Globus pallidus (tissue), 1 donor: ENCODE data around the gene CELSR1.

Source experiments
- DNase-seq: peaks from one replicate; pipeline ENCODE4 v3.0.0-alpha.2; 2015; ENCODE audit warnings: low spot score

Gene CELSR1

GRCh38 chr22:46445771-46446420 lies 91.5 kb downstream of the CELSR1 start:
- no peak for DNase-seq

GRCh38 chr22:46444390-46444854 lies 93.0 kb downstream of the CELSR1 start:
- no peak for DNase-seq

GRCh38 chr22:46443850-46444389 lies 93.5 kb downstream of the CELSR1 start:
- DNase-seq, result no peak

- DNase-seq, result no peak
Observed at GRCh38 chr22:46442217-46442853, 95.1 kb downstream of the CELSR1 start.

- DNase-seq, result no peak
Observed at GRCh38 chr22:46439576-46440465, 97.6 kb downstream of the CELSR1 start.

DNA sequence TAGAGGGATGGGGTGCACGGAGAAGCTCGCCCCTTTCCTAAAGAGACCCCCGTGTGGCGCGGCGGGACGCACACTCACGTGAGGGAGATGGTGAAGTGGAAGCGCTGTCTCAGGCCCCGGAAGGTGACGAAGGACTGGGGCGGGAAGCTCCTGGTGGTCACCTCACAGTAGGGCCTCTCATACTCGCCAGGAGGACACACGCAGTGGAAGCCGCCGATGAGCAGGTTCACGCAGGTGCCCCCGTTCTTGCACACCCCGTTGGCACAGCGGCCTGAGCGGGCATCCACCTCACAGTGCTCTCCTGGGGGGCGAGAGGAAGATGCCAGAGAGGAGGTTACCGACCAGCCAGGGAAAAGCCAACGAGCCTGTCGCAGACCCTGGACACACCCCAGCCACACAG lies 98.3 kb downstream of the CELSR1 start:
- DNase-seq, result no peak

- no peak for DNase-seq
Observed at GRCh38 chr22:46437671-46438440, 99.6 kb downstream of the CELSR1 start.

DNA sequence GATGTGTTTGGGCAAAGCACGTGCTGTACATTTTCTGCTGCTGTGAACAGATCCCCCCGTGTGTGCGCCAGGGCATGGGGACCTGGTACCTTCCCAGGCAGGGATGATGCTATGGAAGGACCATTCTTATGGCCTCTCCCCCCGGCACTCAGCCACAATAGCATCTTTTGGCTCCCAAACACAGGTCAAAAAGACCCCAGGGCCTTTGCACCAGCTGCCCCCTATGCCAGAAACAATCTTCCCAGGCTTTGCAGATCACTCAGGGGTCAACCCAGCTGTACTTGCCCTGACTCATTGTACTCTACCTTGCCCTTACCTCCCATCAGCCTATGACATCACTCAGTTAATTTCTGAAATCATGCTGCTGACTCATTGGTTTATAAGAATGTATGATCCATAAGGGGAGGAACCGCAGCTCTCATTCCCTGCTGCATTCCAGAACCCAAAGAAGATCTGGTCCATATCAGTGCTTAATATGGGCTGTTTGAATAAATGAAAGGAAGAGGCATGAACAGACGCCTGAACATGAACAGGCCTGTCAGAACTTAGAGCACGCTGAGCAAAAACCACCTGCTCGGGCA lies 100.7 kb downstream of the CELSR1 start:
- no peak for DNase-seq

DNA sequence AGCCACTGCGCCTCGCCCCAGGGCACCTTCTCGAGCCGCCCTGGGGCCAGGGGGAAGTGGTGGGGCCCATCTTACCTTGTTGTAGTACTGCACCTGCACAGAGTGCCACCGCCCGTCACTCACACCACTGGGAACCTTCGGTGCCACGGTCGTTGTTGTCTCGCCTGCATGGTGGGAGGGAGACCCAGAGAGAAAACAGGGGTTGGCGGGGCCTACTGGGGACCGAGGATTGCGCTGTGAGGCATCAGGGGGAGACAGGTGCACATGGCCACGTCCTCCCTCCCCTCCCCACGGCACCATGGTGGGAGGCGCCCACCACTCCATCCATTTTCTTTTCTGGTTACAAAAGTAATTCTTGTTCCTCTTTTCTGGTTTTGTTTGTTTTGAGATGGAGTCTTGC lies 104.1 kb downstream of the CELSR1 start:
- no peak for DNase-seq

- no peak for DNase-seq
Observed at GRCh38 chr22:46432164-46433068, 105.0 kb downstream of the CELSR1 start.

DNA sequence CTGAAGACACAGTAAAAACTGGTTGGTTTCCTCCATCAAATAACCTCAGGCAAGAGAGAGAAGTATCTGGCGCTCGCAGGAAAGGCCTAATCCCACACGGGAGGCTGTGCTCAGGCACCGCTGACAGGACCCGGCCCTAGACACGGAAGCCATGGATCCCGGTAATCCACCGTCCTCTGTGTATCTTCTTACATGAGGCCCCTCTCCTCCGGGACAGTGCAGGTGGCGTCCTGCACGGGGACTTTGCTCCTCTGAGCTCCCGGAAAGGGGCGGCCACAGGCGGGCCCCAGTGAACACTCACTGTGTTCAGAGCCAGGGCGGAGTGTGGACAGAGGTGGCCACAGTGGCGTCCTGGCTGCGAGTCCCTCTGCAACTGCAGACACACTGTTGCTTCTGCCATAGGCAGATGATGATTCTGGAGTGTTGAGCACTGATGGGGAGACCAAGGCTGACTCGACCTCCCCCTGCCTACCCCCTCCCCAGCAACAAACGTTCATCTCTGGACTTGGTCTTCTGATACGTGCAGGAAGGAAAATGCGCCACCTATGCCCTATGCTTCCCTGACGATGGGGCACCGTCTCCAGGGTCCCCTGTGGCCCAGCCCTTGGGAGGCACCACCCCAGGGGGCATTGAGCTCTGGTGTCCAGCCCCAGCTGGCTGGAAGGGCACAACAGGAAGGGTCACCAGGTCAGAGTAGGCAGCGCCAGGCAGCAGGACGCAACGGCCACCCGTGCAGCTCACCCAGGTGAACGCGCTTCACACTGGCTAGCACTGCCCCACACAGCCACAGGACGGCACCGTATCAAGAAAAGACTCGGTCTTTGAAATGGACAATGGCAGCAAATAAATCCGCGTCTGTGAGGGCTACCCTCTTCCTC lies 106.2 kb downstream of the CELSR1 start:
- no peak for DNase-seq

- no peak for DNase-seq
Observed at GRCh38 chr22:46429325-46429853, 108.0 kb downstream of the CELSR1 start.

- DNase-seq, result no peak
Observed at GRCh38 chr22:46428602-46429324, 108.7 kb downstream of the CELSR1 start.

GRCh38 chr22:46428171-46428570 lies 109.2 kb downstream of the CELSR1 start:
- no peak for DNase-seq

DNA sequence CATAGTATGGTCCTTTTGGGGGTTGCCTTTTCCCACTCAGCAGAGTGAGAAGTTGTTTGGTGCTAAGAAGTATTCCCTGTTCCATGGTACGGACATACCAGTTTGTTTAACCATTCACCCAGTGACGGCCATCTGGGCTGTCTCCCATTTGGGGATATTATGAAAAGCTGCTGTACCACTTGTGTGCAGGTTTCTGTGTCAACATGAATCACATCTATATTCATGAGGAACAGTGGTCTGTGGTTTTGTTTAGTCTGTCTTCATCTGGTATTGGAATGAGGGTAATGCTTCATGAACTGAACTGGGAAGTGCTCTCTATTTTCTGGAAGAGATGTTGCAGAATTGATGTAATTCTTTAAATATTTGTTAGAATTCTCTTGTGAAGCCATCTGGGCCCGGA lies 112.4 kb downstream of the CELSR1 start:
- DNase-seq, result no peak

DNA sequence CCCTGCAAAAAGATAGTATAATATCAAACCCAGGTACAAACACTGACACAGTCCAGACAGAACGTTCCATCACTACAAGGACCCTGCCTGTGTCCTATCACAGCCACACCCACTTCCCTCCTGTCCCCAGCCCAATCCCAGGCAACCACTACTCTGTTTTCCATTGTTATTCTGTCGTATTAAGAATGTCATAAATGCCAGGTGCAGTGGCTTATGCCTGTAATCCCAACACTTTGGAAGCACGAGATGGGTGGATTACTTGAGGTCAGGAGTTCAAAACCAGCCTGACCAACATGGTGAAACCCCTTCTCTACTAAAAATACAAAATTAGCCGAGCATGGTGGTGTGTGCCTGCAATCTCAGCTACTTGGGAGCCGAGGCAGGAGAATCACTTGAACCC lies 112.9 kb downstream of the CELSR1 start:
- no peak for DNase-seq

- DNase-seq, result peak; percentile 32
Observed at GRCh38 chr22:46422896-46423295, 114.5 kb downstream of the CELSR1 start.

GRCh38 chr22:46421267-46421666 lies 116.2 kb downstream of the CELSR1 start:
- no peak for DNase-seq
